GM12864 (cell line): ENCODE measurements around the gene ANKRD63.
A peak's percentile ranks its signal among the peaks of the same experiment; 100 is the strongest.

Experiments
- DNase-seq: peaks from one replicate; pipeline ENCODE4 v3.0.0-alpha.2; 2011; ENCODE audit warnings: low read depth
- H3K4me3 ChIP-seq: 2 replicates; pipeline ENCODE4 v1.5.1; 2011; ENCODE audit warnings: mild to moderate bottlenecking, low read depth, low read length, control low read depth
- TF ChIP-seq, protein P1 (sequence below): IDR thresholded peaks from 2 replicates; pipeline ENCODE4 v1.5.1; 2011; ENCODE audit warnings: low read depth, mild to moderate bottlenecking, moderate library complexity, low read length, control low read depth, inconsistent platforms; ENCODE audit errors: missing control alignments

ANKRD63 gene

GRCh38 chr15:40280260-40281056, 2.4 kb downstream of the ANKRD63 start:
- no peak overlapping the region for H3K4me3 ChIP-seq
- no peak for DNase-seq
- TF ChIP-seq, protein P1, sequence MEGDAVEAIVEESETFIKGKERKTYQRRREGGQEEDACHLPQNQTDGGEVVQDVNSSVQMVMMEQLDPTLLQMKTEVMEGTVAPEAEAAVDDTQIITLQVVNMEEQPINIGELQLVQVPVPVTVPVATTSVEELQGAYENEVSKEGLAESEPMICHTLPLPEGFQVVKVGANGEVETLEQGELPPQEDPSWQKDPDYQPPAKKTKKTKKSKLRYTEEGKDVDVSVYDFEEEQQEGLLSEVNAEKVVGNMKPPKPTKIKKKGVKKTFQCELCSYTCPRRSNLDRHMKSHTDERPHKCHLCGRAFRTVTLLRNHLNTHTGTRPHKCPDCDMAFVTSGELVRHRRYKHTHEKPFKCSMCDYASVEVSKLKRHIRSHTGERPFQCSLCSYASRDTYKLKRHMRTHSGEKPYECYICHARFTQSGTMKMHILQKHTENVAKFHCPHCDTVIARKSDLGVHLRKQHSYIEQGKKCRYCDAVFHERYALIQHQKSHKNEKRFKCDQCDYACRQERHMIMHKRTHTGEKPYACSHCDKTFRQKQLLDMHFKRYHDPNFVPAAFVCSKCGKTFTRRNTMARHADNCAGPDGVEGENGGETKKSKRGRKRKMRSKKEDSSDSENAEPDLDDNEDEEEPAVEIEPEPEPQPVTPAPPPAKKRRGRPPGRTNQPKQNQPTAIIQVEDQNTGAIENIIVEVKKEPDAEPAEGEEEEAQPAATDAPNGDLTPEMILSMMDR = no peak

GRCh38 chr15:40279437-40280141, 3.3 kb downstream of the ANKRD63 start:
- DNase-seq = no peak
- H3K4me3 ChIP-seq = no peak overlapping the region
- TF ChIP-seq, protein P1 = peak; percentile 89

- no peak for DNase-seq
- no peak overlapping the region for H3K4me3 ChIP-seq
- TF ChIP-seq, protein P1 = no peak
Observed at GRCh38 chr15:40278026-40278425, 4.8 kb downstream of the ANKRD63 start.

GRCh38 chr15:40277471-40277870, 5.4 kb downstream of the ANKRD63 start:
- no peak for DNase-seq
- no peak overlapping the region for H3K4me3 ChIP-seq

DNA sequence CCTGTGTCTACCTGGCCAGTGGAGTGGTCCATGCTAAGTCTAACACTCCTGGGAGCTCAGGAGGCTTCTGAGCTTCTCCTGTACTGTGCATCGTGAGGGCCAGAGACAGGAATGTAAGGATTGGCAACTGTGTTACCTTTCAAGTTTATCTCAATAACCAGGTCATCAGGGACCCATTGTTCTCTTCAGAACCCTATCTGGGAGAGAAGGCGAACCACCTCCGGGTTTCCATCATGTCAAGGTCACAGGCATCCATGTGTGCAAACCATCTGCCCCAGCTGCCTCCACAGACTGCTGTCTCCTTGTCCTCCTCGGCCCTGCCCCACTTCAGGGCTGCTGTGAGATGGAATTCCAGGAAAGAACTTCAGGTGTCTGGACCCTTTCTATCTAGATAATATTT, 5.9 kb downstream of the ANKRD63 start:
- DNase-seq = no peak
- H3K4me3 ChIP-seq = no peak overlapping the region
- TF ChIP-seq, protein P1 = no peak

More at GRCh38 chr15:40277471-40277870, 5.4 kb downstream of the ANKRD63 start:
- TF ChIP-seq, protein P1 = no peak

GRCh38 chr15:40275954-40276353, 6.9 kb downstream of the ANKRD63 start:
- H3K4me3 ChIP-seq = no peak overlapping the region
- TF ChIP-seq, protein P1 = no peak
- DNase-seq = no peak
